T-helper 2 cell treated with Interferon-gamma antibody and Interleukin-4, amounts not matched to agents 5 μg/mL and 100 μg/mL, for 36 hours (primary cell): ENCODE results near the gene ARL5C.
"Not testable (repeated sequence)": the region's sequence is repeated elsewhere in the genome, so short reads cannot be mapped to it uniquely, and the experiment has no call there.

Source experiments
- DNase-seq: peaks from one replicate; pipeline ENCODE4 v3.0.0; 2021; ENCODE audit warnings: low spot score
- H3K27ac Mint-ChIP-seq: one replicate; pipeline ENCODE4 v1.8.0; 2021; ENCODE audit warnings: mild to moderate bottlenecking, mixed read lengths
- H3K27me3 Mint-ChIP-seq: one replicate; pipeline ENCODE4 v1.8.0; 2021; ENCODE audit warnings: low read depth, mixed read lengths
- H3K36me3 Mint-ChIP-seq: one replicate; pipeline ENCODE4 v1.8.0; 2021; ENCODE audit warnings: low read depth, mixed read lengths
- H3K4me1 Mint-ChIP-seq: one replicate; pipeline ENCODE4 v1.8.0; 2021; ENCODE audit warnings: low read depth, mixed read lengths
- H3K4me3 Mint-ChIP-seq: one replicate; pipeline ENCODE4 v1.8.0; 2022; ENCODE audit warnings: mild to moderate bottlenecking, moderate library complexity, mixed read lengths
- H3K9me3 Mint-ChIP-seq: one replicate; pipeline ENCODE4 v1.8.0; 2021; ENCODE audit warnings: mixed read lengths

The ARL5C gene

DNA sequence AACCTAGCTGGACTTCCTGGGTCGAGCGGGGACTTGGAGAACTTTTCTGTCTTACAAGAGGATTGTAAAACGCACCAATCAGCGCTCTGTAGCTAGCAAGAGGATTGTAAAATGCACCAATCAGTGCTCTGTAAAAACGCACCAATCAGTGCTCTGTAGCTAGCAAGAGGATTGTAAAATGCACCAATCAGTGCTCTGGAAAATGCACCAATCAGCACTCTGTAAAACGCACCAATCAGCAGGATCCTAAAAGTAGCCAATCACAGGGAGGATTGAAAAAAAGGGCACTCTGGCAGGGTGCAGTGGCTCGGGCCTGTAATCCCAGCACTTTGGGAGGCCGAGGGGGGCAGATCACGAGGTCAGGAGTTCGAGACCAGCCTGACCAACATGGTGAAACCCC lies 2.5 kb upstream of the ARL5C start:
- H3K27me3 Mint-ChIP-seq: peaks cover 38% of the 10 kb centered on the region
- not testable (repeated sequence) for H3K9me3 Mint-ChIP-seq, H3K27ac Mint-ChIP-seq

DNA sequence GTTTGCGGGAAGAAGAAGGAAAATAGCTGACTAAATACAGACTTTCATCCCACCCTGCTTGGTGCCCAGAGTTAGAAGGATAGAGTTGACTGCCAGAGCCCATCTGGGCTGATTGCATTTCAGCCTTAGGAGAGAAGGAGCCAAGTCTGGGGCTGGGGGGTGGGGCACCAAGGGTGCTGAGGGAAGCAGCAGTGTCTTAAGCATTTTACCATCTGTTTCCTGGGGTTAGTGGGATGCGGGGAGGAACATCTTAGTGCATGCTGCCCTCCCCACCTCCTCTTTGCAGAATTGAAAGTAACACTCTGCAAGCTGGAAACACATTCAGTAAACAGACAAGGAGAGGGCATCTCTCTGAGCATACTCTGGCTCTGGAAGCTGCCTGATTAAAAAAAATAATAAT lies 1.5 kb upstream of the ARL5C start:
- Mint-ChIP-seq H3K4me3 (no peak overlapping the region), H3K27me3 (peaks cover 38% of the 10 kb centered on the region), H3K4me1 (peaks cover 17% of the 10 kb centered on the region), H3K36me3 (no peaks in the 10 kb centered on the region), H3K9me3 (peaks cover 3% of the 10 kb centered on the region), H3K27ac (no peak overlapping the region)
- DNase-seq: no peak

More for the DNA sequence above, 2.5 kb upstream of the ARL5C start:
- not testable (repeated sequence) for H3K4me3 Mint-ChIP-seq, H3K36me3 Mint-ChIP-seq, DNase-seq
- H3K4me1 Mint-ChIP-seq: peaks cover 22% of the 10 kb centered on the region

DNA sequence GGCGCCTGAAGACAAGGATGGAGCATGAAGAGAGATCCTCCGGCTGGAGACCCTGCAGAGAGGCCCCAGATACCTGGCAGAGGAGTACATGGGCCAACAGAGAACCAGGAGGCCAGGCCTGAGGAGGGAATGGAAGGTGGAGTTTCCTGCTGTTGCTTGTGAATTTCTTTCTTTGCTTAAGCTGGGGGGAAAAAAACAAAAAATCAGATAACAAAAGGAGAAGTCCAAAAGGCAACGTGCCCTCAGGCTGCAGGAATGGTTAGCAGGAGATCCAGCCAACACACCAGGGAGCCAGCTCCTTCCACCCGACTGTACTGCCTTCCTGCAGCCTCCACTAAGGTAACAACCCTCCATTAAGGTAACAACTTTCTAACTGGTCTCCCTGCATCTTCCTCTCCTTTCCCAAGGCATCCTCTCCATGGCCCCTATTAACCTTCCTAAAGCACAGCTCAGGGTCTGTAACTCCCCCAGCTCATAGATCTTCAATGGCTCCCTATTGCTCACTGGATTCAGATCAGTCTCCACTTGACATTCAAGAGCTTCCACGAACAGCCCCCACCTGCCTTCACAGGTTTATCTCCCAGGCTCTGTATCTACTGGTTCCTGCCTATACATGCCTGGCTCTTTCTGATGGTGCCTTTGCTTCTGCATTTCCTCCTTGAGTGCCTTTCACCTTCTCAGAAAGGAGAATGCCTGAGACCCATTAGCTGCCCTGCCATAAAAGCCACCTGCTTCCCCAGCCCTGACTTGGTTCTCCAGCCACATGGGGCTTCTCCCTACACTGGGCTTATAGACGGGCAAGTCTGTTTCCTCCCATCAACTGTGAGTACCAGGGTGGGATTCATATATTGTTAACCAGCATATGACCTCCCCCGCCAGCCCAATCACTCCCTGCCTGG lies 725 bp upstream of the ARL5C start:
- H3K27me3 Mint-ChIP-seq: peaks cover 41% of the 10 kb centered on the region
- no peaks in the 10 kb centered on the region for H3K36me3 Mint-ChIP-seq
- peaks cover 3% of the 10 kb centered on the region for H3K9me3 Mint-ChIP-seq
- H3K4me1 Mint-ChIP-seq: peaks cover 17% of the 10 kb centered on the region
- no peak for DNase-seq
- H3K27ac Mint-ChIP-seq: no peak overlapping the region
- no peak overlapping the region for H3K4me3 Mint-ChIP-seq

DNA sequence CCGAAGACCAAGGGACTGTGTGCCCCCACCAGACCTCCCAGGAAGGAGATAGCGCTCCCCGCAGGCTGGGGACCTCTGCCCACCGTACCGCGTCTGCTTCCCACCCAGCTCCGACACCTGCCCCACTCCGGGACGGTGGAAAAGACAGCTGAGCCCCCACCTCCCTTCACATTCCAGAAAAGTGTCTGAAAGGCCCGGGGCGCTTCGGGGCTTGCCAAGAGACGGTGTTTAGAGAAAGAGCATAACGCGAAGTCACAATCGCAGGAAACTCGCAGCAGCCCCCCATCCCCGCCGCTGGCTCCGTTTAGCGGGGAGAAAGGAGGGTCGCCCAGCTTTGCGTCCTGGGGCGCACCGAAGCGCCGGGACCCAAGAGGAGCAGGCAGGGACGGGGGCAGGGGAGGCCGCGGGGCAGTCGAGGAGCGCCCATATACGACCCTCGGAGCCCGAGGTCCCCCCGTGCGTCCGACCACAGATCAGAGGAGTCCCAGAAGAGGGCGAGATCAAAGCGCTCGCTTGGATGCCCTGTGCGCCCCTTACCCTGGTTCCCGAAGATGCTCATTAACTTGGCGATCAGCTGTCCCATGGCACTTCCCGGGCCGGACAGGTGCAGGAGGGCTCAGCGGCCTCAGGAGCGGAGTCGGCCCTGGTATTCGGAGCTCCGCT lies 652 bp downstream of the ARL5C start:
- H3K4me1 Mint-ChIP-seq: peaks cover 17% of the 10 kb centered on the region
- DNase-seq: no peak
- no peaks in the 10 kb centered on the region for H3K36me3 Mint-ChIP-seq
- no peak overlapping the region for H3K27ac Mint-ChIP-seq
- H3K4me3 Mint-ChIP-seq: peak overlapping the region; percentile 85
- H3K9me3 Mint-ChIP-seq: peaks cover 3% of the 10 kb centered on the region
- H3K27me3 Mint-ChIP-seq: peaks cover 38% of the 10 kb centered on the region

DNA sequence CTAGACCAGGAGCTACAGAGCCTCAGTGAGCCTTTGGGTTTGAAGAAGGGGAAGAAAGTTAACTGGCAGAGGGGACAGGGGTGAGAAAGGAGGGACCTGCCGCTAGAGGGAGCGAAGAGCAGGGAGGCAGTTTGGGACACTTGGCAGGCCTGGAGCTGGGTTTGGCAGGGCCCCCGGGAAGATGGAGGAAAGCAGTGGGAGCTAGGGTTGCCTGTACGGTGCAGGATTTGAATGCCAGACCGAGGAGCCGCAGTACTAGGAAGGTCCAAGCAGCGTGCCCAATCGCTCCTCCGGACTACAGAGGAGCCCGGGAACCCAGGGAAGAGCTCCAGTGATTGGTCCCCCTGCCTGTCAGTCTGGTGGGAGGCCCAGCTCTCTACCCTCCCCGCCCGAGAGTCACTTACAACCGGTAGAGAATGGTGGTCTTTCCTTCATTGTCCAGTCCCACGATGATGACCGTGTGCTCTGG lies 1.3 kb downstream of the ARL5C start:
- Mint-ChIP-seq H3K4me1 (peaks cover 17% of the 10 kb centered on the region), H3K4me3 (peak overlapping the region; percentile 85), H3K36me3 (no peaks in the 10 kb centered on the region), H3K27me3 (peaks cover 39% of the 10 kb centered on the region), H3K27ac (no peak overlapping the region), H3K9me3 (peaks cover 3% of the 10 kb centered on the region)
- DNase-seq: peak; percentile 70

DNA sequence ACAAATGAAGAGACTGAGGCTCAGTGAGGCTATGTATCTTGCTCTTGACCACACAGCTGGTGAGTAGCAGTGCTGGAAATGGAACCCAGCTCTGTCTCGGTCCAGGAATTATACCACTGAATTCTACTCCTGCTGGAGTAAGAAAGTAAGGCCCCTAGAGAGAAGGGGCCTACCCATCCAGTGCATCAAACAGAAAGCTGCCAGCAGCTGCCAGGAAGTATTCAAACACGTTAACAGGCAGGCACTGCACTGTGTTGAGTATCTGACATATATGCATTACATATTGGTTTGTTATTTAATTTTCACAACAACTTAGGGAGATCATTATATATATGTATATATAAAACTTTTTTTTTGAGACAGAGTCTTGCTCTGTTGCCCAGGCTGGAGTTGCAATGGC lies 4.0 kb downstream of the ARL5C start:
- peaks cover 9% of the 10 kb centered on the region for H3K4me1 Mint-ChIP-seq
- H3K27ac Mint-ChIP-seq: no peak overlapping the region
- peaks cover 31% of the 10 kb centered on the region for H3K27me3 Mint-ChIP-seq
- H3K9me3 Mint-ChIP-seq: no peaks in the 10 kb centered on the region
- H3K36me3 Mint-ChIP-seq: no peaks in the 10 kb centered on the region
- DNase-seq: no peak
- no peak overlapping the region for H3K4me3 Mint-ChIP-seq

DNA sequence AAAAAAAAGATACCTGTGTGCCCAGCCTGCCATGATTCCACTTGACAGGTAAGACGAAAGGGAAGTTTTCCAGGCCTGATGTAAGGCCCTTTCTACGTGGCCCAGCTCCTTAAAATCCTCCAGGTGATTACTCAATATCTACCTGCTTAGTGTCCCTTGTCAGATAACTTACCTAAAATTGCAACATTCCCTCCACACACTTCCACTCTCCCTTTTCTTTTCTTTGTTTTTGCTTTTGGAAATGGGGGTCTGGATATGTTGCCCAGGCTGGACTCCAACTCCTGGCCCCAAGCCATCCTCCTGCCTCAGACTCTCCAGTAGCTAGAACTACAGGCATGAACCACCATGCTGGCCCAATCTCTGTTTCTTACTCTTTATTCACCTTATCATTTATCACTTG lies 7.3 kb downstream of the ARL5C start:
- Mint-ChIP-seq H3K4me1 (peaks cover 3% of the 10 kb centered on the region), H3K36me3 (no peaks in the 10 kb centered on the region), H3K4me3 (no peak overlapping the region), H3K27me3 (peaks cover 13% of the 10 kb centered on the region), H3K27ac (no peak overlapping the region), H3K9me3 (no peaks in the 10 kb centered on the region)
- no peak for DNase-seq

DNA sequence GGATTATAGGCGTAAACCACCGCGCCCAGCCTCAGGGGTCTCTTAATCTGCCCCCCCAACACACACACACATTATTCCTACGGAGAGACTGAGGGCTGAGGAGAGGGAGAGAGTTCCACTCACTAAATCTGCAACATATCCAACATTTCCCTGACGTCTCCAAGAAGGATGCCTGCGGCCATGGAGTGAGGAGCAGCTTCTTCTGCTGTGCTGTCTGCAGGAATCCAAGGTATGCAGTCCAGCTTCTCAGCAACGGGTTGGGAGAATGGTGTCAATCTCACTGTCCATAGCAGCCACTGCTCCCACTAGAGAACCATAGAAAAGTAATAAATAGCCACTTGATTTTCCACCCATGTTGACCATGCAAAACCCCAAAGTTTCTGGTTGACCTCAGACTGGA lies 9.5 kb downstream of the ARL5C start:
- no peak for DNase-seq
- H3K9me3 Mint-ChIP-seq: no peaks in the 10 kb centered on the region
- H3K27me3 Mint-ChIP-seq: peaks cover 20% of the 10 kb centered on the region
- no peaks in the 10 kb centered on the region for H3K36me3 Mint-ChIP-seq
- H3K4me3 Mint-ChIP-seq: no peak overlapping the region
- peaks cover 22% of the 10 kb centered on the region for H3K4me1 Mint-ChIP-seq
- H3K27ac Mint-ChIP-seq: no peak overlapping the region

DNA sequence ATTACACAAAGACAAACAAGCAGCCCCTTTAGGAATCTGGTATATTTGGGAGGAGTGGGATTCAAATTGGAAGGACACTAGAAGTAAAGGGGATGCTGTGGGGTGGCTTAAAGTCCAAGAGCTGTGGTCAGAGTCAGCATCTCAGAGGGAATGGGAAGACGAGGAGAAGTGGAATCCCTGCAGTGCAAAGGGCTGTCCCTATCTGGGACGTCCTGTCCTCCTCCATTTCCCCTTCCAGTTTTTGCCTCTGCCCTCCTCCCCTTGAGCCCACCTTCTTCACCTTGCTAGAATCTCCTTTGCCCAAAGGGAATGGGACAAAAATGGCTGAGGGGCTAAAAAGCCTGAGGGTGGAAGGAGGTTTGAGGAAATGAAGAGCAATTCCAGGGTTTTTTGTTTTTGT lies 10.3 kb downstream of the ARL5C start:
- H3K27me3 Mint-ChIP-seq: peaks cover 24% of the 10 kb centered on the region
- H3K4me1 Mint-ChIP-seq: peaks cover 22% of the 10 kb centered on the region
- DNase-seq: no peak
- H3K4me3 Mint-ChIP-seq: no peak overlapping the region
- H3K27ac Mint-ChIP-seq: no peak overlapping the region
- no peaks in the 10 kb centered on the region for H3K9me3 Mint-ChIP-seq
- H3K36me3 Mint-ChIP-seq: no peaks in the 10 kb centered on the region

DNA sequence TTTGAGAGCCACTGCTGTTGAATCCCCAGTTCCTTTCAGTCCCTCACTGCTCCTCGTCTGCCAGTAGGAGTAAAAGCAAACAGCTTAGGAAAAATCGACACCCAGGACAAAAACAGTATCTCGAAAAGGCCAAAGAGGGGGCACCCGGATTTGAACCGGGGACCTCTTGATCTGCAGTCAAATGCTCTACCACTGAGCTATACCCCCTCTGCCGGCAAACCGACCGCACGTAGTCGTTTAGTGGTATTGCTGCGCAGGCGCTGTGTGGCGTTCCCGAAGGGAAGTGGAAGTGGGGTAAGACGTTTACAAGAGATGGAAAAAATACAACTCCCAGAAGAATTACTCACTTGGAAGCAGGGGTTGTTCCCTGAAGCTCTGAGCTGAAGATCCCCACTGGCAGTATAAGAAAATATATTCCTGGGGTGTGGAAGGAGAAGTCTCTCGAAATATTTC lies 12.3 kb downstream of the ARL5C start:
- no peaks in the 10 kb centered on the region for H3K36me3 Mint-ChIP-seq
- peaks cover 22% of the 10 kb centered on the region for H3K4me1 Mint-ChIP-seq
- DNase-seq: peak; percentile 86
- peaks cover 40% of the 10 kb centered on the region for H3K27me3 Mint-ChIP-seq
- H3K4me3 Mint-ChIP-seq: peak overlapping the region; percentile 93
- peak overlapping the region; percentile 93 for H3K27ac Mint-ChIP-seq
- no peaks in the 10 kb centered on the region for H3K9me3 Mint-ChIP-seq

DNA sequence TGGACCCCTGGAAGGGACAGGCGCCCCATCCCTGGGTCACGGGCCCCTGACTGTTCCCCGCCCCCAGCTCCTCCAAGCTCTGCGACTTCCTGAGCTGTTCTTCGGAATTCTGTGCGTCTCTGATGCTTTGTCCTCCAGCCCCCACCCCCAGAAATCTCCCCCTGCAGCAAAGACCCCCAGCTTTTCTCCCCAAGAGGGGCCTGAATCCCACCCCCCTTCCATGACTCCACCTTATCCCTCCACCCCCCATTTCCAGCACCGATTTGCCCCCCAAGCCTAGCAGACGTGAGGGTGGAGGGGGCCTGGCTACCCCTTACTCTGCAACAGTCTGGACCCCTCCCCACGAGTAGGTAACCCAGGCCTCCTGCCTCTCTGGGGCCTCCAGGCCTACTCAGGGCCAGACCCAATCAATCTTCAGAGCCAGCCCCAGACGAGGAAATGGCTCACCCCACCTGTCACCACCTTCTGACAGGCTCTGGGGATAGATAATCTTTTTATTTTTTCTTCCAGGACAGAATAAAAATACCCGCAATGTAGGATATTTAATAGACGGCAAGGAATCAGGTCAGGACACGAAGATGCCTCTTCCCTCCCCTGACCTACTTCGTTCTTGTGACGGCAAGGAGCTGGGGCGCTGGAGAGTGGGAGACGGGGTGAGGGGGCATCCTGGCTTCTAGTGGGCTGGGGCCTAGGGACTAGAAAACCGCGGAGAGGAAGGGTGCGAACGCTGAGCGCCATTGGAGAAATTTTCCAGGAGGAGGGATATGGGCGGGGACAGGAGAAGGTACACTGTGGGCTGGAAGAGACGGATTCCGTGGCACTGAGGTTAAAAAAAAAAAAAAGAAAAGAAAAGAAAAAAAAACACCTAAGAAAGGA lies 13.8 kb downstream of the ARL5C start:
- Mint-ChIP-seq H3K4me3 (peak overlapping the region; percentile 93), H3K27me3 (peaks cover 46% of the 10 kb centered on the region), H3K9me3 (no peaks in the 10 kb centered on the region), H3K36me3 (no peaks in the 10 kb centered on the region), H3K27ac (peak overlapping the region; percentile 68), H3K4me1 (peaks cover 22% of the 10 kb centered on the region)
- no peak for DNase-seq

DNA sequence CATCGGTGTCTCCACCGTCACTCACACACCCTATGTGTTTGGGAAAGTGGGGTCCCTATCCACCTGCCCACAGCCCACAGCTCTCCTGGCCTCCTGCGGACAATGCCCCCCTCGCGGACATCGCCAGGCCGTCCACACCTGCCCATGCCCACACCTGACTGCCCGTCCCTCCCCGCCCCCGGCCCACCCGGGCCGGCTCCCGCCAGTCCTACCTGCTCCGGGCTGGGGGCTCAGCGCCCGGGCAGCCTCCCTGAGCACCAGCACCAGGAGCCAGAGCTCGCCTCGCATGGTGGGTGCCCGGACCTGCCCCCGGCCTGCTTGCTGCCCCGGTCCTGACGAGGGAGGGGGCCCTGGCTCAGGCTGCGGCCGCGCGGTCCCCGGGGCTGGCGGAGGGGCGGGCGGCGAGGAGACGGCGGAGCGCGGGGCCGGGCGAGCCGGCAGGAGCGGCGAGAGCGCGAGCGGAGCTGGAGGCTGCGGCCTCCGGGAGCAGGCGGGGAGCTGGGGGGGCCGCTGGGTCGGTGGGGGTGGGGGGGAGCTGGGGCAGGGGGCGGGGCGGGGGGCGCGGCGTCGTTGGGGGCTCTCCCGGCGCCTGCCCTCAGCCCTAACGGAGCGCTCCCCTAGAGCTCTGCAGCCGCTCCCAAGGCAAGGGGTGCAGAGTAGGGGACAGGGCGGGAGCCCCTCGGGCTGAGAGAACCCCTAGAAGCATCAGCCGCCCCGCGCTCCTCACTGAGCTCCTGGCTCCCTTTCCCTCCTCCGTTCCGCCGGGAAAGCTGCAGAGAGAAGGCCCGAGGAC lies 14.6 kb downstream of the ARL5C start, which contains the start of gene PLXDC1:
Gene PLXDC1, minus strand, starts transcription at position 488 of the 793 bp plus-strand sequence. Its CDS starts 200 bp downstream, at position 288.
- no peak for DNase-seq
- Mint-ChIP-seq H3K27me3 (peaks cover 46% of the 10 kb centered on the region), H3K27ac (peak within 1 kb of the TSS; percentile 68), H3K4me3 (peak within 1 kb of the TSS; percentile 93), H3K36me3 (no peaks in the 10 kb centered on the region), H3K9me3 (no peaks in the 10 kb centered on the region), H3K4me1 (peaks cover 22% of the 10 kb centered on the region)

DNA sequence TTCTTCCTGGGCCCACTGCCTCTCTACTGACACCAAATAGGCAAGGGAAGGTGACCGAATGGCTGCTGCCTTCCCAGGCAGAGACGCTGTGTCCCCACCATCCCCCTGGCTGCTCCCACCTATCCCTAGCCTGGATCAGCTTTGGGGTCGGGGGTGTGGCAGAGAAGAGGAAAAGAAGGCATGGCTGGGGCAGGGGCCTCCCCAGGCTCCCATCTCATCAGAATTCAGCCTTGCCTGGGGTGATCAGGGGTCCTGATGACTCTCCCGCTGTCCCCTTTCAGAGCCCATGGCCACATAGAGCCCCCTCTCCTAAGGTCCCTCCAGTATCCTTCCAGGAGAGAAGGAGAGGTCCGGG lies 15.2 kb downstream of the ARL5C start:
- Mint-ChIP-seq H3K9me3 (no peaks in the 10 kb centered on the region), H3K4me3 (peak overlapping the region; percentile 65), H3K27me3 (peaks cover 46% of the 10 kb centered on the region), H3K4me1 (peaks cover 22% of the 10 kb centered on the region), H3K27ac (no peak overlapping the region), H3K36me3 (no peaks in the 10 kb centered on the region)
- DNase-seq: no peak
